Gastroesophageal sphincter (tissue), 3 donors: ENCODE results near the gene CTCF.

Experiments
- EP300 ChIP-seq: sonication (generic); formaldehyde crosslinking; IDR thresholded peaks from one replicate; pipeline ENCODE4 v1.6.1; 2017; ENCODE audit warnings: antibody characterized with exemption, mild to moderate bottlenecking
- POLR2A ChIP-seq, 2 donors: fragments of 450-650 bp; IDR thresholded peaks; one replicate each; pipeline ENCODE4 v1.6.1; 2017; ENCODE audit warnings: antibody characterized with exemption in 2 of 2, mild to moderate bottlenecking in 2 of 2, moderate library complexity in 1 of 2
- POLR2AphosphoS5 ChIP-seq: sonication (generic); formaldehyde crosslinking; IDR thresholded peaks from one replicate; pipeline ENCODE4 v1.6.1; 2017; ENCODE audit warnings: antibody characterized with exemption
- TF ChIP-seq, protein P1 (sequence below), 4 experiments: fragments of 200-600 bp in 2 of 4; fragments of 450-650 bp in 2 of 4; sonication (generic) in 1 of 4; IDR thresholded peaks; one replicate each; pipeline ENCODE4 v1.5.1; 2017 to 2019; ENCODE audit warnings: antibody characterized with exemption in 4 of 4, mild to moderate bottlenecking in 2 of 4, moderate library complexity in 2 of 4

DNA sequence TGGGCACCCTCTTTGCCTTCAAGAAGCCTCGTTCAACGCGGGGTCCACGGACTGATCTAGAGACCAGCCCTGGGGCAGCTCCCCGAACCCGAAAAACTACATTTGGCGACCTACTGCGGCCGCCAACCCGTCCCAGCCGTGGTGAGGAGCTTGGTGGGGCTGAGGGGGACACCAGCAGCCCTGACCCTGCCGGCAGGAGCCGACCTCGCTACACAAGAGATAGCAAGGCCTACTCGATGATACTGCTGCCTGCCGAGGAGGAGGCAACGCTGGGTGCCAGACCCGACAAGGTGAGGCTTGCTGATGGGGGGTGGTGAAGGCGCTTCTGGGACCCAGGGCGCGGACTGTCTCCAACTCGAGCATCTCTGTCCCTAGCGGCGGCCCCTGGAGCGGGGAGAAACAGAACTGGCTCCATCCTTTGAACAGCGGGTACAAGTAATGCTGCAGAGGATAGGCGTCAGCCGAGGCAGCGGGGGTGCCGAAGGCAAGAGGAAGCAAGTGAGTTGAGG lies 92.1 kb downstream of the CTCF start:
- TF ChIP-seq EP300 (no peak), POLR2AphosphoS5 (no peak), POLR2A (IDR thresholded peaks at IDR 0.05) (no peak)
- TF ChIP-seq, protein P1, sequence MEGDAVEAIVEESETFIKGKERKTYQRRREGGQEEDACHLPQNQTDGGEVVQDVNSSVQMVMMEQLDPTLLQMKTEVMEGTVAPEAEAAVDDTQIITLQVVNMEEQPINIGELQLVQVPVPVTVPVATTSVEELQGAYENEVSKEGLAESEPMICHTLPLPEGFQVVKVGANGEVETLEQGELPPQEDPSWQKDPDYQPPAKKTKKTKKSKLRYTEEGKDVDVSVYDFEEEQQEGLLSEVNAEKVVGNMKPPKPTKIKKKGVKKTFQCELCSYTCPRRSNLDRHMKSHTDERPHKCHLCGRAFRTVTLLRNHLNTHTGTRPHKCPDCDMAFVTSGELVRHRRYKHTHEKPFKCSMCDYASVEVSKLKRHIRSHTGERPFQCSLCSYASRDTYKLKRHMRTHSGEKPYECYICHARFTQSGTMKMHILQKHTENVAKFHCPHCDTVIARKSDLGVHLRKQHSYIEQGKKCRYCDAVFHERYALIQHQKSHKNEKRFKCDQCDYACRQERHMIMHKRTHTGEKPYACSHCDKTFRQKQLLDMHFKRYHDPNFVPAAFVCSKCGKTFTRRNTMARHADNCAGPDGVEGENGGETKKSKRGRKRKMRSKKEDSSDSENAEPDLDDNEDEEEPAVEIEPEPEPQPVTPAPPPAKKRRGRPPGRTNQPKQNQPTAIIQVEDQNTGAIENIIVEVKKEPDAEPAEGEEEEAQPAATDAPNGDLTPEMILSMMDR (IDR thresholded peaks at IDR 0.05) = no peak
